HG02884 (cell line): ENCODE measurements around the gene FSTL5.

Source experiments
- ATAC-seq: cut with Tn5 transposase; IDR thresholded peaks from one replicate; pipeline ENCODE4 v1.9.1; 2021; ENCODE audit warnings: mild to moderate bottlenecking, moderate library complexity; ENCODE audit not compliant: unreplicated experiment

FSTL5 gene

GRCh38 chr4:161486461-161486860 lies 677.3 kb downstream of the FSTL5 start:
- no peak for ATAC-seq

- ATAC-seq, result no peak
Measured at GRCh38 chr4:161466316-161466715, 697.5 kb downstream of the FSTL5 start.

GRCh38 chr4:161463436-161463835 lies 700.4 kb downstream of the FSTL5 start:
- ATAC-seq, result no peak

- no peak for ATAC-seq
Measured at GRCh38 chr4:161457906-161458305, 705.9 kb downstream of the FSTL5 start.

- no peak for ATAC-seq
Measured at GRCh38 chr4:161457311-161457710, 706.5 kb downstream of the FSTL5 start.

- no peak for ATAC-seq
Measured at GRCh38 chr4:161454860-161455259, 708.9 kb downstream of the FSTL5 start.

GRCh38 chr4:161448550-161449180 lies 715.1 kb downstream of the FSTL5 start:
- ATAC-seq, result no peak

- ATAC-seq, result no peak
Measured at GRCh38 chr4:161444626-161445025, 719.2 kb downstream of the FSTL5 start.

- ATAC-seq, result no peak
Measured at GRCh38 chr4:161442921-161443320, 720.9 kb downstream of the FSTL5 start.

- no peak for ATAC-seq
Measured at GRCh38 chr4:161438096-161438495, 725.7 kb downstream of the FSTL5 start.

- ATAC-seq, result no peak
Measured at GRCh38 chr4:161428180-161428965, 735.4 kb downstream of the FSTL5 start.

GRCh38 chr4:161419822-161420221 lies 744.0 kb downstream of the FSTL5 start:
- no peak for ATAC-seq

- no peak for ATAC-seq
Measured at GRCh38 chr4:161411901-161412300, 751.9 kb downstream of the FSTL5 start.

GRCh38 chr4:161404346-161405110 lies 759.3 kb downstream of the FSTL5 start:
- ATAC-seq, result no peak

- no peak for ATAC-seq
Measured at GRCh38 chr4:161403781-161404180, 760.0 kb downstream of the FSTL5 start.

- ATAC-seq, result no peak
Measured at GRCh38 chr4:161393602-161394001, 770.2 kb downstream of the FSTL5 start.

GRCh38 chr4:161382655-161383054 lies 781.1 kb downstream of the FSTL5 start:
- no peak for ATAC-seq

- ATAC-seq, result no peak
Measured at GRCh38 chr4:161376275-161376674, 787.5 kb downstream of the FSTL5 start.

GRCh38 chr4:161364681-161365080 lies 799.1 kb downstream of the FSTL5 start:
- no peak for ATAC-seq

GRCh38 chr4:161360982-161361381 lies 802.8 kb downstream of the FSTL5 start:
- ATAC-seq, result no peak

GRCh38 chr4:161359491-161359890 lies 804.3 kb downstream of the FSTL5 start:
- ATAC-seq, result no peak

- ATAC-seq, result no peak
Measured at GRCh38 chr4:161356351-161356750, 807.4 kb downstream of the FSTL5 start.
